ENCODE measurements around the gene CAPZB. TPM values are rescaled to one million over a fixed set of nuclear protein-coding genes. Genes with fewer than 3 reads are reported as not detected.

Gene CAPZB
- total and polyA plus RNA-seq, 7 experiments from 2014 or later, result 216 to 559 (median 327) TPM

- ChIA-PET POLR2A (interaction anchor here (0.6 to 1.8 kb wide), 4 partner anchors 26 to 161 kb away, joined by 3 to 6 read pairs (median 4); partner anchors contain the start of gene CAPZB), CTCF (interaction anchor here (0.6 to 6.1 kb wide), 5 partner anchors 46 to 210 kb away, joined by 3 to 53 read pairs (median 3); no protein-coding TSS in a partner anchor)
- H3K27me3 Mint-ChIP-seq, result no peaks in the 10 kb centered on the region
- H3K4me1 ChIP-seq (ENCODE audit: control insufficient read depth in 2 of 2, insufficient read depth in 2 of 2, low read length in 2 of 2), result peaks cover 40 to 67% of the 10 kb centered on the region in 2 donors
- DNase-seq (peak in 1 of 9 donors; percentile 17), ATAC-seq (peak; percentile 41)
- peak overlapping the region; percentile 41 for H3K27ac ChIP-seq (ENCODE audit: low read depth, low read length)
- peaks cover 68 to 99% (median 85%) of the 10 kb centered on the region in 7 donors for H3K4me1 Mint-ChIP-seq
- H3K27ac Mint-ChIP-seq, result peak overlapping the region; percentile 44 to 88 (median 75)
- H3K9me3 Mint-ChIP-seq, result no peaks in the 10 kb centered on the region
- H3K36me3 ChIP-seq (ENCODE audit: control insufficient read depth in 2 of 3, insufficient read depth in 3 of 3, low read length in 3 of 3), result peaks cover 0 to 18% (median 5%) of the 10 kb centered on the region in 3 experiments
- intact Hi-C loops (cut with micrococcal nuclease), result loop anchor here (5.0 kb wide), 2 partner anchors 40 to 45 kb away; no protein-coding TSS in a partner anchor
- peaks cover 4 to 20% (median 8%) of the 10 kb centered on the region in 5 donors for H3K36me3 Mint-ChIP-seq
- H3K4me3 ChIP-seq (ENCODE audit: low read length), result no peak overlapping the region
- peak overlapping the region; percentile 0 to 64 (median 42) for H3K4me3 Mint-ChIP-seq
- H3K27me3 ChIP-seq (ENCODE audit: control insufficient read depth in 2 of 2, insufficient read depth in 2 of 2, low read length in 2 of 2), result no peaks in the 10 kb centered on the region
- no peaks in the 10 kb centered on the region for H3K9me3 ChIP-seq (ENCODE audit: control insufficient read depth in 2 of 3, low read length in 3 of 3)
Measured at GRCh38 chr1:19436716-19437476, 48.4 kb downstream of the CAPZB start.

GRCh38 chr1:19435851-19436455, 49.4 kb downstream of the CAPZB start:
- Histone ChIP-seq H3K9me3 (ENCODE audit: control insufficient read depth in 2 of 3, low read length in 3 of 3) (no peaks in the 10 kb centered on the region), H3K36me3 (ENCODE audit: control insufficient read depth in 2 of 3, insufficient read depth in 3 of 3, low read length in 3 of 3) (peaks cover 0 to 18% (median 5%) of the 10 kb centered on the region in 3 experiments), H3K4me3 (ENCODE audit: low read length) (no peak overlapping the region), H3K27ac (ENCODE audit: low read depth, low read length) (no peak overlapping the region), H3K4me1 (ENCODE audit: control insufficient read depth in 2 of 2, insufficient read depth in 2 of 2, low read length in 2 of 2) (peaks cover 40 to 70% of the 10 kb centered on the region in 2 donors), H3K27me3 (ENCODE audit: control insufficient read depth in 2 of 2, insufficient read depth in 2 of 2, low read length in 2 of 2) (no peaks in the 10 kb centered on the region)
- H3K27ac Mint-ChIP-seq, result peak overlapping the region; percentile 51 to 87 (median 75)
- H3K27me3 Mint-ChIP-seq, result no peaks in the 10 kb centered on the region
- peaks cover 4 to 15% (median 8%) of the 10 kb centered on the region in 5 donors for H3K36me3 Mint-ChIP-seq
- ATAC-seq (peak; percentile 38), DNase-seq (no peak)
- no peaks in the 10 kb centered on the region for H3K9me3 Mint-ChIP-seq
- intact Hi-C loops (cut with micrococcal nuclease), result loop anchor here (5.0 kb wide), 2 partner anchors 41 to 44 kb away; no protein-coding TSS in a partner anchor
- H3K4me3 Mint-ChIP-seq, result peak overlapping the region in 8 of 10 donors; percentile 25 to 64 (median 53)
- peaks cover 66 to 95% (median 80%) of the 10 kb centered on the region in 7 donors for H3K4me1 Mint-ChIP-seq
- ChIA-PET CTCF (interaction anchor here (0.6 to 0.8 kb wide), 2 partner anchors 22 to 52 kb away, joined by 3 read pairs; no protein-coding TSS in a partner anchor), POLR2A (interaction anchor here (0.6 to 1.7 kb wide), 4 partner anchors 9 to 162 kb away, joined by 3 to 5 read pairs (median 4); no protein-coding TSS in a partner anchor)

- Mint-ChIP-seq H3K9me3 (no peaks in the 10 kb centered on the region), H3K27me3 (no peaks in the 10 kb centered on the region), H3K36me3 (peaks cover 4 to 15% (median 8%) of the 10 kb centered on the region in 5 donors), H3K4me1 (peaks cover 71 to 95% (median 83%) of the 10 kb centered on the region in 7 donors), H3K4me3 (peak overlapping the region in 6 of 10 donors; percentile 4 to 63 (median 29)), H3K27ac (peak overlapping the region in 8 of 9 donors; percentile 51 to 87 (median 70))
- ATAC-seq (peak; percentile 12), DNase-seq (no peak)
- H3K36me3 ChIP-seq (ENCODE audit: control insufficient read depth in 2 of 3, insufficient read depth in 3 of 3, low read length in 3 of 3), result peaks cover 0 to 18% (median 5%) of the 10 kb centered on the region in 3 experiments
- peaks cover 42 to 74% of the 10 kb centered on the region in 2 donors for H3K4me1 ChIP-seq (ENCODE audit: control insufficient read depth in 2 of 2, insufficient read depth in 2 of 2, low read length in 2 of 2)
- no peaks in the 10 kb centered on the region for H3K27me3 ChIP-seq (ENCODE audit: control insufficient read depth in 2 of 2, insufficient read depth in 2 of 2, low read length in 2 of 2)
- H3K27ac ChIP-seq (ENCODE audit: low read depth, low read length), result peak overlapping the region; percentile 43
- H3K4me3 ChIP-seq (ENCODE audit: low read length), result no peak overlapping the region
- POLR2A ChIA-PET, result interaction anchor here (0.6 to 1.1 kb wide), 5 partner anchors 10 to 85 kb away, joined by 3 to 4 read pairs (median 3); no protein-coding TSS in a partner anchor
- intact Hi-C loops (cut with micrococcal nuclease), result loop anchor here (5.0 kb wide), 2 partner anchors 42 to 43 kb away; no protein-coding TSS in a partner anchor
- CTCF ChIA-PET, result interaction anchor here (0.6 to 0.8 kb wide), 2 partner anchors 30 to 216 kb away, joined by 3 read pairs; no protein-coding TSS in a partner anchor
- no peaks in the 10 kb centered on the region for H3K9me3 ChIP-seq (ENCODE audit: control insufficient read depth in 2 of 3, low read length in 3 of 3)
Measured at GRCh38 chr1:19435181-19435580, 50.2 kb downstream of the CAPZB start.

- intact Hi-C loops (cut with micrococcal nuclease), result no loop called here
- H3K9me3 ChIP-seq (ENCODE audit: control insufficient read depth in 2 of 3, low read length in 3 of 3), result no peaks in the 10 kb centered on the region
- no peaks in the 10 kb centered on the region for H3K27me3 ChIP-seq (ENCODE audit: control insufficient read depth in 2 of 2, insufficient read depth in 2 of 2, low read length in 2 of 2)
- Mint-ChIP-seq H3K4me1 (peaks cover 71 to 95% (median 83%) of the 10 kb centered on the region in 7 donors), H3K4me3 (peak overlapping the region in 7 of 10 donors; percentile 1 to 53 (median 32)), H3K36me3 (peaks cover 4 to 18% (median 8%) of the 10 kb centered on the region in 5 donors), H3K27ac (peak overlapping the region in 6 of 9 donors; percentile 67 to 86 (median 68)), H3K9me3 (no peaks in the 10 kb centered on the region), H3K27me3 (no peaks in the 10 kb centered on the region)
- no peak overlapping the region for H3K4me3 ChIP-seq (ENCODE audit: low read length)
- peaks cover 0 to 15% (median 5%) of the 10 kb centered on the region in 3 experiments for H3K36me3 ChIP-seq (ENCODE audit: control insufficient read depth in 2 of 3, insufficient read depth in 3 of 3, low read length in 3 of 3)
- H3K4me1 ChIP-seq (ENCODE audit: control insufficient read depth in 2 of 2, insufficient read depth in 2 of 2, low read length in 2 of 2), result peaks cover 46 to 73% of the 10 kb centered on the region in 2 donors
- POLR2A ChIA-PET, result interaction anchor here (0.6 to 1.3 kb wide), 2 partner anchors 11 to 53 kb away, joined by 3 read pairs; no protein-coding TSS in a partner anchor
- CTCF ChIA-PET, result interaction anchor here (0.7 to 1.4 kb wide), 2 partner anchors 48 to 148 kb away, joined by 3 to 6 read pairs; no protein-coding TSS in a partner anchor
- ATAC-seq (no peak), DNase-seq (no peak)
- H3K27ac ChIP-seq (ENCODE audit: low read depth, low read length), result no peak overlapping the region
Measured at GRCh38 chr1:19433719-19433998, 51.7 kb downstream of the CAPZB start.

GRCh38 chr1:19432943-19433718, 52.2 kb downstream of the CAPZB start:
- DNase-seq (no peak), ATAC-seq (no peak)
- Histone ChIP-seq H3K36me3 (ENCODE audit: control insufficient read depth in 2 of 3, insufficient read depth in 3 of 3, low read length in 3 of 3) (peaks cover 0 to 10% (median 5%) of the 10 kb centered on the region in 3 experiments), H3K27me3 (ENCODE audit: control insufficient read depth in 2 of 2, insufficient read depth in 2 of 2, low read length in 2 of 2) (no peaks in the 10 kb centered on the region), H3K4me3 (ENCODE audit: low read length) (no peak overlapping the region), H3K9me3 (ENCODE audit: control insufficient read depth in 2 of 3, low read length in 3 of 3) (no peaks in the 10 kb centered on the region), H3K4me1 (ENCODE audit: control insufficient read depth in 2 of 2, insufficient read depth in 2 of 2, low read length in 2 of 2) (peaks cover 46 to 74% of the 10 kb centered on the region in 2 donors), H3K27ac (ENCODE audit: low read depth, low read length) (no peak overlapping the region)
- Mint-ChIP-seq H3K4me3 (peak overlapping the region in 9 of 10 donors; percentile 4 to 53 (median 32)), H3K9me3 (no peaks in the 10 kb centered on the region), H3K27me3 (no peaks in the 10 kb centered on the region), H3K36me3 (peaks cover 4 to 21% (median 8%) of the 10 kb centered on the region in 5 donors), H3K27ac (peak overlapping the region in 8 of 9 donors; percentile 40 to 86 (median 68)), H3K4me1 (peaks cover 71 to 95% (median 82%) of the 10 kb centered on the region in 7 donors)
- ChIA-PET POLR2A (interaction anchor here (0.6 to 1.3 kb wide), 2 partner anchors 11 to 53 kb away, joined by 3 read pairs; no protein-coding TSS in a partner anchor), CTCF (interaction anchor here (0.7 to 1.4 kb wide), 2 partner anchors 48 to 149 kb away, joined by 3 to 6 read pairs; no protein-coding TSS in a partner anchor)
- intact Hi-C loops (cut with micrococcal nuclease), result no loop called here

Measured in naive thymus-derived CD4-positive, alpha-beta T cell (primary cell).